GM21529 (cell line): ENCODE measurements around the gene CCDC28B.
"Not testable (repeated sequence)": the region's sequence is repeated elsewhere in the genome, so short reads cannot be mapped to it uniquely, and the experiment has no call there.

Source experiments
- ATAC-seq: cut with Tn5 transposase; IDR thresholded peaks from one replicate; pipeline ENCODE4 v1.9.1; 2021; ENCODE audit not compliant: unreplicated experiment

Gene CCDC28B

DNA sequence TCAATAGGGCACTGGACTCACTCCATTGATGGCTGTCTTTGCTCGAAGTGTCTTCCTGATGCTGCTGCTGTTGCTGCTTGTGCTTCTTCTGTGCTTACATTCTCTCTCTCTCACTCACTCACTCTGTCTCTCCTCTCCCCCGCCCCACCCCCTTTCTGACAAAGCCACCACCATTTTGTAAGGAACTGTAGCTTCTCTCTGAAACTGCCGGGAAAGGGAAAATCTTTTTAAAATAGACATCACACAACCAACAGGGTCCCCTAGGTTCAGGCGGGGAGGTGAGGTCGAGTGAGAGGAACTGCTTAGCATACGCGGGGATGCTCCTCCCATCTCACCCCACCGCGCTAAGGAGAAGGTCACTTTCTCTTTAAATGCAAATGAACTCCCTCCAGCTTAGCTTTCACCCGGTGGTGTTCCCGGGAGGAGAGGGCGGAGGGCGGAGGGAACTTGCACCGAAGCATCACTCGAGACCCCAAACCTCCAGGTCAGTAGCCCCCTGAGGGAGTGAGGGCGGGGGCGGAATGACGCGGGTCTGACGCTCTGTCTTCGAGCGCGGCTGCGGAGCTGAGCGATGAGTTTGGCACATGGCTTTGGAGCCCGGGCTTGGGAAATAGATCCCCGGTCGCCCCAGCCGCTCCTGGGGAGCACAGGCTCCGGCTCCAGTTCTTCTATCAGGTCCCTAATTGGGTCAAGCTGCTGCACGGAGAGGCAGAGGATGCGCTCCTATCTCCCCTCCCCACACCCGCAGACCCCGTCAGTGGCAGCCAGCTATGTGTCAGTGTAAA lies at the start of gene CCDC28B:
Gene CCDC28B (plus strand): TSS at position 370 of the 785 bp plus-strand sequence. CDS start 1,341 bp downstream, outside the sequence.
- ATAC-seq: peak; percentile 42

DNA sequence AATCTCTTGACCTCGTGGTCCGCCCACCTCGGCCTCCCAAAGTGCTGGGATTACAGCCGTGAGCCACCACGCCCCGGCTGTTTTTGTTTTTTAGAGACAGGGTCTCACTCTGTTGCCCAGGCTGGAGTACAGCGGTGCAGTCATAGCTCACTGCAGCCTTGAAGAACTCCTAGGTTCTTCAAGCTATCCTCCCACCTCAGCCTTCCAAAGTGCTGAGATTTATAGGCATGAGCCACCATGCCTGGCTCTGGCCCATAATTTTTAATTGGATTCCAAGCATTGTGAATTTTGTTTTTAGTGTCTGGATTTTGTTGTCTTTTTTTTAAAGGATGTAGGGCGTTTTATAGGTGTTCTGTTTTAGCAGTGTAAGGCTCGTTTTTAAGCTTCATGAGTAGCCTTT lies 49.5 kb upstream of the CCDC28B start:
- no peak for ATAC-seq

GRCh38 chr1:32151319-32151787 lies 49.0 kb upstream of the CCDC28B start:
- ATAC-seq: no peak

DNA sequence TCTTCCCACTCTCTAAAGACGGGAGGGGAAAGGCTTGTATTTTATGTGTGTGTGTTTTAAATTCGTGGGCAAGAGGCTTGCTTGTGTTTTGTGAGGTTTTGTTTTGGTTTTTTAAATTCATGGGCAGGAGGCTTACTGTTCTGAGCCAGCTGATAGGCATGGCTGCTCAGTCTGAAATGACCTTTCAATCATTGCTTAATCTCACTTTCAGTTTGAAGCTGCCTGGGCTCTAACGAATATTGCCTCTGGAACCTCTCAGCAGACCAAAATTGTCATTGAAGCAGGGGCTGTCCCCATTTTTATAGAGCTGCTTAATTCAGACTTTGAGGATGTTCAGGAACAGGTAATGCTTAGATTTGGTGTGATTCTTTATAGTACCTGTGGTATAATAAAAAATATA lies 41.2 kb upstream of the CCDC28B start:
- no peak for ATAC-seq

DNA sequence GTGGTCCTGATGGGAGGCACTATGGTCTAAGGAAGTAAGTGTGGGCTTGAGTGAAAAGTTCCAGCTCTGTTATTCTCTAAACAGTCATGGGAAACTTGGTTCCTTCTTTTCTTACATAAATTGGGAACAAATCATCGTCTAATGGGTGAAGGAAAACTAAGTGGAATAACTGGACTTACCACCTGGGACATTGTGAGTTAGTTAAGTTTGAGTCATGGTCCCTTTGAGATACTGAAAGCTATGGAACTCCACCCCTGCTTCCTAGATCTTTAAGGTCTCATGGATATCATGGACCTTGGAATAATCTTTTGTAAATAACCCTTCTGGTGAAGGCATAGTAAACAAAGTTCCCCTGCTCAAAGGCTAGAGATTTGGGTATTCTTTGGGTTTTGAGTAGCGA lies 37.0 kb upstream of the CCDC28B start:
- ATAC-seq: no peak

GRCh38 chr1:32165633-32166032 lies 34.8 kb upstream of the CCDC28B start:
- ATAC-seq: not testable (repeated sequence)

GRCh38 chr1:32170991-32171390 lies 29.4 kb upstream of the CCDC28B start:
- no peak for ATAC-seq

GRCh38 chr1:32172621-32173245 lies 27.7 kb upstream of the CCDC28B start:
- no peak for ATAC-seq

DNA sequence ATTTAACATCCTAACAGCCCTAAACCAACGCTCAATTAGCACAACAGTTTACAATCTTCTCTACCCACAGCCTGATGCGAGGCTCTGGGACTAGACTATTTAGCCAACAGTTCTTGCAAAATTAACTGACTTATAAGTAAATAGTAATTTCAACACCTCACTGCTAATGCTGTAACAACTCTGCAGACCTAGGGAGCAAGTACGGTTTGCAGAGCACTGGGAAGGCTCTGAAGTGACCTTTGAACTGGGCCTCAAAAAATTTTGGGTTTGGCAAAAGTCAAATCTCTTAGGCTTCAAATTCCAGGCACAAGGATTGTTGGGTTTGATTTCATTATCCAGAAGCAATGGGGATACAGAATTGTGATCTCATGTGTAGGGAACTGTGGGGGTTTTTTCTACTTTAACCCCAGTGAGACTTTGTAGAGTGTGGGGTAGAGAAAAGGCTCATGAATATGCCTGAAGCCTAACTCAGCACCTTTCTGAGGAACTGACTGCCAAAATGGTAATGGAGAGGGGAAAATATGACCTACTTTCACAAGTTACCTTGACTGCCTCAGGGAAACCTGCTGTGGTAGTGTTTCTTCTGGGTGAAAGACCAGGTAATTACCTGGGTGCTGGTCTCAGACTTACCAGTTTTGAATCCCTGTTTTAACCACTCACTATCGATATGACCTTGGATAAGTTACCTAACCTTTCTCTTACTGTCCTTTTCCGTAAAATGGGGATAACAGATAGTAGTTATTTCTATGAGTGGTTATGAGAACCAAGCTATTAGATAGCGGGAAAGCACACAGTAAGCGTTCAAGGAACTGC lies 21.8 kb upstream of the CCDC28B start:
- ATAC-seq: no peak

GRCh38 chr1:32179193-32179442 lies 21.3 kb upstream of the CCDC28B start:
- ATAC-seq: no peak

- peak; percentile 83 for ATAC-seq
These were observed 20.8 kb upstream of the CCDC28B start, which contains the start of gene TXLNA for GRCh38 chr1:32179443-32180185. TXLNA (plus strand) TSS chr1:32179675; CDS start chr1:32180346, 671 bp downstream.

DNA sequence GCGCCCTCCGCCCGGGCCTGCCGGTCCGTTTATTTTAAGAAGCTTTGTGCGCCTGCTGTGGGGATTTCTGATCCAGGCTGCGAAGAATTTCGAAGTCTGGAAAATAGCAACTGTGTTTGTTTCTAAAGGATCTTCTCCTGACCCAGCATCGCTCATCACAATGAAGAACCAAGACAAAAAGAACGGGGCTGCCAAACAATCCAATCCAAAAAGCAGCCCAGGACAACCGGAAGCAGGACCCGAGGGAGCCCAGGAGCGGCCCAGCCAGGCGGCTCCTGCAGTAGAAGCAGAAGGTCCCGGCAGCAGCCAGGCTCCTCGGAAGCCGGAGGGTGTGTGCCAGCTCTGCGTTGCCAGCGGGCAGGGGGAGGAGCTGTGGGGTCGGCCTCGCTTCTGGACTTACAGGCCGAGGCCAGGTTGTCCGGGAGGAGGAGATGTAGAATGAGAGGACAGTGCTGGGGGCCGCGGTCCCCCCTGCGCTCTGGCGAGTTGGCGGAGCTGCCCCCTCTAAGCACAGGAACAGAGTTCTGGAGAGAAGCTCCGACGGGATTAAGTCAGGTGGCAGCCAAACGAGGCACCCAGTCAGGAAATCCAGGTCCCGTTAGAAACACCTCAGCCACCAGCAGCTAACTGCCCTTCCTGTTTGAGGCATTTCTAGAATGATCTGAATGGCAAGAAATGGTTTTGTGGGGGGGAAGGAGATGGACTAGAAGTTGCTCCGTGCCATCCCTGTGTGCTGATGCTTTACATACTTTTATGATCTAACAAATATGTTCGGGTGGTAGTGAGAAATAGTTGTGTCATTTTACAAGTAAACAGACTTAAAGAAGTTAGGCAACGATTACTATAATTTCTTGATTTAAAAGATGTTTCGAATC lies 20.0 kb upstream of the CCDC28B start:
- ATAC-seq: peak; percentile 15

DNA sequence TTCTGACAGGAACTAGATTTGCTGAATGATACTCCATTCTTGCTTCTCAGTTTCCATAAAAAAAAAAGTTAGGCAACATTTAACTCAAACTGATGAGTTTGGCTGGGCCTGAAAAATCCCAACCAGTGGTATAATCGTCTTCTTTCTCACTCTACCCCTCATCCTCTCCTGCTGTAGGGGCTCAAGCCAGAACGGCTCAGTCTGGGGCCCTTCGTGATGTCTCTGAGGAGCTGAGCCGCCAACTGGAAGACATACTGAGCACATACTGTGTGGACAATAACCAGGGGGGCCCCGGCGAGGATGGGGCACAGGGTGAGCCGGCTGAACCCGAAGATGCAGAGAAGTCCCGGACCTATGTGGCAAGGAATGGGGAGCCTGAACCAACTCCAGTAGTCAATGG lies 19.3 kb upstream of the CCDC28B start:
- no peak for ATAC-seq

GRCh38 chr1:32181563-32181962 lies 18.8 kb upstream of the CCDC28B start:
- ATAC-seq: no peak

DNA sequence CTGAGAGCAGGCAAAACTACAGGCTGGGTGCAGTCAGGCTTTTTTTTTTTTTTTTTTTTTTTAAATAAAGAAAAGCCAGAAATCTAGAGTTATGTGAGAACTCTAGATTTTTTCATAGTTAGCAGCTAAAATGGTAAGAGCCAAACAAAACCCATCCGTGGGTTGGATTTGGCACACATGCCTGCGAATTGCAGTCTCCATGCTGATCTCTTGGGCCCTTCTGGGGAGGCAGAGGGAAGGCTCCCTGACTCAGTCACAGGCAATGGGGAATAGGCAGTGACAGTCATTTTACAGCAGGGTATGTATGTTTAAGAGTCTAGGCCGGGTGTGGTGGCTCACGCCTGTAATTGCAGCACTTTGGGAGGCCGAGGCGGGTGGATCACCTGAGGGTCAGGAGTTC lies 18.3 kb upstream of the CCDC28B start:
- ATAC-seq: no peak

DNA sequence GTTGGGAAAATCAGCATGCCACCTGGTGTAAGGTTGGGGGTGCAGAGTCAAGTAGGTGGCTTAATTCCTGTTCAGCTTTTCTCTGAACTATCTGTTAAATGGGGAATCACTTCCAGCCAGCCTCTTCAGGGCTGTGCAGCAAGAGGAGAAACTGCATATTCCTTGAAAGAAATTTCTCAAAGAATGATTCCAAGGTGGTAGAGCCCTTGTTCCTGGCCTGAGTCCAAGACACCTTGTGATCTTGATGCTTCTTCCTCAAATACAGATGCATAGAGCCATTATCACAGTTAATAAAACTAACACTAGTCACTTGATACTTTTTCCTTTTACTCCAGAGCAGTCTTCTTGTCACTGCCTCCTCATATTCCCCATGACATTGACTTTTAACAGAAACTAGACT lies 15.7 kb upstream of the CCDC28B start:
- no peak for ATAC-seq

DNA sequence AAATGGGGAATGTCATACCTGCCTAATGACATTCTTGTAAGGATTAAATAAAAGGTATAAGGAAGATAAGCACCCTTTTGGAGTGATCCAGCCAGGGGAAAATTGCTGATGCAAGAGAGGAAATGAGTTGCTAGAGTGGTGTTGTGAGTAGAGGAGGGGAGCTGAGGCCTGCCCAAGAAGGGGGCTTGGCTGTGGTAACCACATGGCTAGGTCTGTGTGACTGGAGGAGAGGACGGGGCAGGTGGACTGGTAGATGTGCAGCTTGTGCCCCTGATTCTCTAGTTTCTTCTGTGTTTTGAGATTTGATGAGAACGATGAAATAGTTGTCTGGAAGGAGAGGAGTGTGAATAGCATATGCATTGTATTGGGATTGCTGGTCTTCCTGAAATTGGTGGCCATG lies 14.3 kb upstream of the CCDC28B start:
- ATAC-seq: no peak

DNA sequence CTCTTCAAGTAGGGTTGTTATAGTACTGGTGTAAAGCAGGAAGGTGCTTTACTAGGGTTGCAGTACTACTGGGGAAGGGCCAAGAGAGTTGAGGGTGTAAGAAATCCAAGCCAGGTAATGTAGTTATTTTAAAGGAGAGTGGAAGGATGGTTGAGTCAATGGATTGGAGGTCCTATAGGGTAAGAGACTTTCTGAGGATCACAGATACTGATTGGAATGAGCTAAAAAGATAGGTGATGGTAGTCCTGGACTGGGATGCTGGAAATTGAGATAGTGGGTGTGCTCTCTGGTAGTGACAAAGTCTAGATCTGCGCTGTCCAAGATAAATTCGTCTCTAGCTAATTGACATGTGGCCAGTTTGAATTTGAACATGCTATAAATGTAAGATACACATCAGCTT lies 13.9 kb upstream of the CCDC28B start:
- no peak for ATAC-seq

DNA sequence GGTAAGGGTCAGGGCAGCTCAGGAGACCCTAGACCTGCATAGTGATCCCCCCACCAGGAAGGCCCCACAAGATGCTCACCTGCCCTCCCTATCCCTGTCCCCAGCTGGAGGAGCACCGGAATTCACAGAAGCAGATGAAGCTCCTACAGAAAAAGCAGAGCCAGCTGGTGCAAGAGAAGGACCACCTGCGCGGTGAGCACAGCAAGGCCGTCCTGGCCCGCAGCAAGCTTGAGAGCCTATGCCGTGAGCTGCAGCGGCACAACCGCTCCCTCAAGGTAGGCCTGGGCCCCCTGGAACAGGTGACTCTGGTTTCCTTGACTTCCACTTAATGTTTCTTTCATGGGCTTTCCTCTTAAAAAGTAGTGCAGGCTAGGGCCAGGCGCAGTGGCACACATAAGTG lies 12.5 kb upstream of the CCDC28B start:
- ATAC-seq: no peak
